C4-2B (cell line): ENCODE results near the gene LRP1B.

ENCODE experiments used
- H3K27ac ChIP-seq: fragments of 450-650 bp; 2 replicates; pipeline ENCODE4 v1.5.1; 2017
- CTCF ChIP-seq: fragments of 450-650 bp; conservative IDR thresholded peaks from 2 replicates; pipeline ENCODE4 v1.5.1; 2017; ENCODE audit warnings: mild to moderate bottlenecking
- ZFX ChIP-seq: fragments of 450-650 bp; IDR thresholded peaks from 2 replicates; pipeline ENCODE4 v1.6.1; 2017

LRP1B gene

GRCh38 chr2:141037361-141037760, 1093.5 kb downstream of the LRP1B start:
- no peak for TF ChIP-seq CTCF
- no peak for TF ChIP-seq ZFX
- H3K27ac ChIP-seq: no peak overlapping the region

- no peak for TF ChIP-seq CTCF
- TF ChIP-seq ZFX: no peak
Measured at GRCh38 chr2:141035846-141036420, 1094.9 kb downstream of the LRP1B start.

GRCh38 chr2:141029428-141030078, 1101.3 kb downstream of the LRP1B start:
- no peak for TF ChIP-seq ZFX
- TF ChIP-seq CTCF: no peak

More at GRCh38 chr2:141035846-141036420, 1094.9 kb downstream of the LRP1B start:
- H3K27ac ChIP-seq: no peak overlapping the region

GRCh38 chr2:141027221-141027620, 1103.6 kb downstream of the LRP1B start:
- H3K27ac ChIP-seq: no peak overlapping the region
- no peak for TF ChIP-seq ZFX
- no peak for TF ChIP-seq CTCF

More at GRCh38 chr2:141029428-141030078, 1101.3 kb downstream of the LRP1B start:
- H3K27ac ChIP-seq: no peak overlapping the region

DNA sequence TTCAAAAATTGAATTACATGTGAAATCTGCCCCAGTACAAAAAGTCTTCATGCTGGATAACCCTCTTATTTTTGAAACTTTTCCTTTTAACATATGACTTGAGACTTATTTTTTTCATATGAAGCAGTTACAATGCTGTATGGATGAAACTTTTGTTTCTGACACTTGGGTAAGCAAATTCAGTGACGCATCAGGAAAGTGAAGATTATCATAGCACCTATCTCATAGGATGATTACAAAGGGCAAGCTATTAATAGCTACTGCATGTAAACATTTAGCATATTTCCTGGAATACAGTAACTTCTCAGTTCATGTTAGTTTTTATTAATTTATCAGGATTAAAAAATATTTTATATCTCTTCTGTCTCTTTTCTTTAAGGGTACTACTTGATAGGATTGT, 1109.2 kb downstream of the LRP1B start:
- TF ChIP-seq CTCF (no peak), ZFX (no peak)
- H3K27ac ChIP-seq: no peak overlapping the region

DNA sequence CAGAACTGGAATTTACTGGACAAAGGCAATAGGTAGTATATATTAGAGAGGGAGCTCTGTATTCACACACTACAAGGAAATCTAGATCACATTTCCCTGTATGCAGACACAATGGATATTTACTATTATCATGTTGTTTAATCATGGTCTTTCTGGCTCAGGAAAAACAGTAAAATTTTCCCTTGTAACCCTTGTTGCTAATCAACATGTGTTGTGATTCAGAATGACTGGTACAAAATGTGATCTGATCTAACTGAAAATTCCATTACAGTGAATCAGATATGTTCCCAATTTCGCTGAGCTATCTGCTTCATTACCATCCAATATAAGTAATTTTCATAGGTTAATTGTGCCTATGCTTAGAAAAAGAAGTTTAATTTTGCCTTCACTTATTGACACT, 1109.7 kb downstream of the LRP1B start:
- TF ChIP-seq CTCF: no peak
- TF ChIP-seq ZFX: no peak
- no peak overlapping the region for H3K27ac ChIP-seq

DNA sequence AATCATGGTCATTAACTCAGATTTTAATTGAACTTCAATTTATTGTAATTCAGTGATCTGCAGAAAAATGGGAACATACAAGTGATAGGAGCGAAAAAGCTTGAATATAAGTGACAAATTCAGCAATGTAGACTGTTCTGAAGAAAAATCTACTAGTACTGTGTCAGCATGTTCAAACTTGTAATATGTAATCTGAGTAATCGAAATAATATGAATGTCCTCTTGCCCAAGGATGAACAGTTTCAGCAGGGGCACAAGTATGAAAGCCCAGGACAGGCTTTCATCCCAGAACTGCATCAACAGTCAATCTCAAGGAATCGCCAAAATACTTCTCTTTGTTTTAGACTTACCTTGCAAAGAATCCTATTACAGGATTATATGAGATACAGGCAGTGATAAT, 1110.5 kb downstream of the LRP1B start:
- TF ChIP-seq CTCF (no peak), ZFX (no peak)
- H3K27ac ChIP-seq: no peak overlapping the region
